ENCODE results near the gene EIF4E. TPM values are rescaled to one million over a fixed set of nuclear protein-coding genes. Genes with fewer than 3 reads are reported as not detected.
A peak's percentile ranks its signal among the peaks of the same experiment; 100 is the strongest.
"Not testable (repeated sequence)": the region's sequence is repeated elsewhere in the genome, so short reads cannot be mapped to it uniquely, and the experiment has no call there.

Gene EIF4E
- total and polyA plus RNA-seq, 8 donors: 78.8 to 114 (median 103) TPM

DNA sequence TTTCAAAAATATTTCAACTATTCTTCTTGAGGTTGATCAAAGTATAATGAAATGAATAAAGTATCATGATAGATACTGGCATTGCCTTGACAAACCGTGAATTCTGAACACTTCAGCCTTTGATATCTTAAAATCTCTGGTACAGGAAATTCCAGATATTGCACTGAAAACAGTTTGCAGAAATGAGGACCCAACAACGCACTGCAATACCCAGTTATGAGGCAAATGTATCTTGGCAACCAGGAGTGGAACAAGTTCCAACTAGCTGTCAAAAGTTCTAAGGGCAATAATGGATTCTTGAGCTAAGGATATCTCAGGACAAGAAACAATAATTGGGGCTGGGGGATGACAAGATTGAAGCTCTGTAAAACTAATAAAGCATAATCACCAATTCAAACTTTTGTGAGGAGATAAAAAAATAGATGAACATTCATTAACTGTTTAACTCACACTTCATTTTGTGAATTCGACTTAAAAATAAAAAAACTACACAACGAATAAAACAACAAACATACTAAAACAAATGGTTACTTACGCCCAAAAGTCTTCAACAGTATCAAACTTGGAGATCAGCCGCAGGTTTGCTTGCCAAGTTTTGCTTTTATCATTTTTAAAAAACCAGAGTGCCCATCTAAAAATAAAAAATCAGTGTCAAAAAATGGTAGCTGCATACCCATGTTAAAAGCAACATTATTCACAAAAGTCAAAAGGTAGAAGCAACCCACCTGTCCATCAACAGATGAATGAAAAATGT, 38.1 kb downstream of the EIF4E start:
- DNase-seq: peak in 2 of 4 donors; percentile 18 to 20

DNA sequence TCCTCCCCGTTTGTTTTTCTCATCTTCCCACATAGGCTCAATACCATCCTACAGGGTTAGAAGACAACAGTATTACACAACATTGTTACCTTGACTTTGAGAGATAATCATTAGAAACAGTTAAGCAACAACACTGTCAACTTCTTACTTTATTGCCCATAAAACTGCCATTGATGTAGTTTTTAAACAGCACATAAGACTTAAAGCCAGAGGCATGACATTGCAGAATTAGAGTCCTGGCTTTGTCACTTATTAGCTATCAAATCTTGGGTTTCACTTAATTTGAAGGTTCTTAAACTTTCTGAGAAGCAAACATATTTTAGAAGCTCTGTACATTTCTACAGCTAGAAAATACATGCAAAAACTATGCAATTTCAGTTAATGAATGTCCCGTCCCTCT, 41.8 kb downstream of the EIF4E start:
- no peak overlapping the region for H3K4me3 ChIP-seq
- no peaks in the 10 kb centered on the region for H3K4me1 ChIP-seq
- H3K36me3 ChIP-seq: peaks cover 6 to 82% of the 10 kb centered on the region in 2 donors
- no peak overlapping the region for H3K27ac ChIP-seq
- no peaks in the 10 kb centered on the region for H3K27me3 ChIP-seq
- intact Hi-C loops (cut with DNase I): no loop called here
- TF ChIP-seq, protein P1, sequence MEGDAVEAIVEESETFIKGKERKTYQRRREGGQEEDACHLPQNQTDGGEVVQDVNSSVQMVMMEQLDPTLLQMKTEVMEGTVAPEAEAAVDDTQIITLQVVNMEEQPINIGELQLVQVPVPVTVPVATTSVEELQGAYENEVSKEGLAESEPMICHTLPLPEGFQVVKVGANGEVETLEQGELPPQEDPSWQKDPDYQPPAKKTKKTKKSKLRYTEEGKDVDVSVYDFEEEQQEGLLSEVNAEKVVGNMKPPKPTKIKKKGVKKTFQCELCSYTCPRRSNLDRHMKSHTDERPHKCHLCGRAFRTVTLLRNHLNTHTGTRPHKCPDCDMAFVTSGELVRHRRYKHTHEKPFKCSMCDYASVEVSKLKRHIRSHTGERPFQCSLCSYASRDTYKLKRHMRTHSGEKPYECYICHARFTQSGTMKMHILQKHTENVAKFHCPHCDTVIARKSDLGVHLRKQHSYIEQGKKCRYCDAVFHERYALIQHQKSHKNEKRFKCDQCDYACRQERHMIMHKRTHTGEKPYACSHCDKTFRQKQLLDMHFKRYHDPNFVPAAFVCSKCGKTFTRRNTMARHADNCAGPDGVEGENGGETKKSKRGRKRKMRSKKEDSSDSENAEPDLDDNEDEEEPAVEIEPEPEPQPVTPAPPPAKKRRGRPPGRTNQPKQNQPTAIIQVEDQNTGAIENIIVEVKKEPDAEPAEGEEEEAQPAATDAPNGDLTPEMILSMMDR (IDR thresholded peaks at IDR 0.05): no peak
- H3K9me3 ChIP-seq: no peaks in the 10 kb centered on the region
- DNase-seq (no peak), ATAC-seq (no peak)

More for the DNA sequence above, 38.1 kb downstream of the EIF4E start:
- no peaks in the 10 kb centered on the region for H3K27me3 ChIP-seq
- TF ChIP-seq, protein P1 (IDR thresholded peaks at IDR 0.05): no peak
- peaks cover 3 to 81% of the 10 kb centered on the region in 2 donors for H3K36me3 ChIP-seq
- H3K27ac ChIP-seq: no peak overlapping the region
- H3K4me3 ChIP-seq: no peak overlapping the region
- no peaks in the 10 kb centered on the region for H3K4me1 ChIP-seq
- H3K9me3 ChIP-seq: no peaks in the 10 kb centered on the region
- intact Hi-C loops (cut with DNase I): no loop called here
- no peak for ATAC-seq

DNA sequence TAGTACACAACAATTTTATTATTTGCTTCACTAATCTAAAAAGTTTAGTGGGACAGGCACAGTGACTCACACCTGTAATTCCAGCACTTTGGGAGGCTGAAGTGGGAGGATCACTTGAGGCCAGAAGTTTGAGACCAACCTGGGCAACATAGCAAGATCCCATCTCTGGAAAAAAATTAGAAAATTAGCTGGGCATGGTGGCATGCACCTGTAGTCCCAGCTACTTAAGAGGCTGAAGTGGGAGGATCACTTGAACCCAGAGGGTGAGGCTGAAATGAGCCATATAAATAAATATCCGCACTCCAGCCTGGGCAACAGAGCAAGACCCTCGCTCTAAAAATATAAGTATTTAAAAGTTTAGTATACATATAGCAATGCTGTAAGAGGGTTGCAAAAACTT, 42.6 kb downstream of the EIF4E start:
- ATAC-seq; intact Hi-C loops (cut with DNase I); DNase-seq; H3K4me3 ChIP-seq; H3K4me1 ChIP-seq; H3K27me3 ChIP-seq; H3K9me3 ChIP-seq; H3K27ac ChIP-seq: not testable (repeated sequence)
- peaks cover 6 to 86% of the 10 kb centered on the region in 2 donors for H3K36me3 ChIP-seq

DNA sequence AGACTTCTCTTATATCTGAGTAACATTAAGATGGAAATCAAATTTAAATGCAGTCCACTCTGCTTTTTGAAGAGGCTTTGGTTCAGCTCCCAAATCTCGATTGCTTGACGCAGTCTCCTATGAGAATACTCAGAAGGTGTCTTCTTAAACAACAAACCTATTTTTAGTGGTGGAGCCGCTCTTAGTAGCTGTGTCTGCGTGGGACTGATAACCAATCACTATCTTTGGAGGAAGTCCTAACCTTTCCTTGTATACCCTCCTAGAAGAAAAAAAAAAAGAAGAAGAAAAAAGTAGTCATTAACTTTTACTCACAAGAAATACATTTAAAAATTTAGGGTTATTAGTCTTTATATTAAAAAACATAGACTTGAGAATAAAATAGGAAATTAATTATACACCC, 48.0 kb downstream of the EIF4E start:
- H3K4me3 ChIP-seq; H3K27ac ChIP-seq; DNase-seq; H3K27me3 ChIP-seq; H3K9me3 ChIP-seq; ATAC-seq; H3K4me1 ChIP-seq; intact Hi-C loops (cut with DNase I): not testable (repeated sequence)
- peaks cover 4 to 63% of the 10 kb centered on the region in 2 donors for H3K36me3 ChIP-seq

DNA sequence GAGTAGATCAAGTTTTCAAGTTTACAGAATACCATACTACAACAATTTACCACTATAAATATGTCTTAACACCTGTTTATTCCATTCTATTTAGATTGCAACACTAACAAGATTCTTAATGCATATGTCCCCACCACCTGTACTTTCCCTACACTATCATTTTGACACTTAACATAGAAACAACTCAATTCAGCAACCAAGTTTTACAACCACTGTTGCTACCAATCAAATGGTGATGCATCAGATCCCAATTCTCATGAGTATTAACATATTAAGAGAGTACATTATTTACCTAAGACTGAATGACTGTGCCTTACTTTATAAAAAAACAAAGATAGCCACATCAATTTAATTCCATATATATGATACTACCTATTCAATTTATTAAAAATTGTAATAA, 49.4 kb downstream of the EIF4E start:
- ATAC-seq (no peak), DNase-seq (no peak)
- intact Hi-C loops (cut with DNase I): no loop called here
- Histone ChIP-seq H3K36me3 (peaks cover 0 to 50% of the 10 kb centered on the region in 2 donors), H3K4me1 (no peaks in the 10 kb centered on the region), H3K9me3 (no peaks in the 10 kb centered on the region), H3K4me3 (no peak overlapping the region), H3K27me3 (no peaks in the 10 kb centered on the region), H3K27ac (no peak overlapping the region)
- TF ChIP-seq, protein P1 (IDR thresholded peaks at IDR 0.05): no peak

GRCh38 chr4:98873059-98873458, 55.9 kb downstream of the EIF4E start:
- intact Hi-C loops (cut with DNase I): no loop called here
- H3K4me3 ChIP-seq: no peak overlapping the region
- no peaks in the 10 kb centered on the region for H3K4me1 ChIP-seq
- ATAC-seq: no peak
- H3K27me3 ChIP-seq: no peaks in the 10 kb centered on the region
- no peak for DNase-seq
- TF ChIP-seq, protein P1 (IDR thresholded peaks at IDR 0.05): no peak
- H3K36me3 ChIP-seq: peaks cover 0 to 12% of the 10 kb centered on the region in 2 donors
- no peaks in the 10 kb centered on the region for H3K9me3 ChIP-seq
- no peak overlapping the region for H3K27ac ChIP-seq

GRCh38 chr4:98872120-98872906, 56.6 kb downstream of the EIF4E start:
- ATAC-seq; intact Hi-C loops (cut with DNase I); H3K36me3 ChIP-seq: not testable (repeated sequence)

More at GRCh38 chr4:98872120-98872906, 56.6 kb downstream of the EIF4E start:
- H3K4me3 ChIP-seq, DNase-seq, H3K9me3 ChIP-seq, H3K27ac ChIP-seq, H3K4me1 ChIP-seq, H3K27me3 ChIP-seq: not testable (repeated sequence)

Measured in left lung (tissue), 10 donors.